H1 (cell line): Measurements from ENCODE around the gene MTRFR. TPM values are rescaled to one million over a fixed set of nuclear protein-coding genes. Genes with fewer than 3 reads are reported as not detected.

Source experiments
- CTCF ChIP-seq, 3 experiments: IDR thresholded peaks; 1 replicate in 2 of 3; 2 replicates in 1 of 3; pipeline versions ENCODE4 v1.5.1 to v1.6.1; 2011; ENCODE audit warnings: low read length in 3 of 3, mild to moderate bottlenecking in 3 of 3, inconsistent platforms in 2 of 3, low read depth in 1 of 3, moderate library complexity in 1 of 3; ENCODE audit not compliant: insufficient read depth in 1 of 3; ENCODE audit errors: control extremely low read depth in 1 of 3
- polyA plus RNA-seq, 7 experiments: library from polyadenylated mRNA; depleted of rRNA in 3 of 7; stranded (reverse) in 5 of 7; unstranded in 2 of 7; fragments of >200 nt in 5 of 7; fragments of 200-250 nt in 2 of 7; gene quantifications; 1 replicate in 5 of 7; 2 replicates in 1 of 7; 4 replicates in 1 of 7; pipeline versions ENCODE4 v1.2.1 to v1.2.3, GENCODE V29; 2011 to 2013; ENCODE audit warnings: missing spikeins in 2 of 7, mixed read lengths in 2 of 7
- total RNA-seq: library from RNA; stranded (reverse); fragmentation: NEBNext Ultra II Directional; extraction: Animal tissue kit (Norgen Biotek cat#: 25700); gene quantifications from 2 replicates; pipeline ENCODE4 v1.2.1, GENCODE V29; 2021

MTRFR gene
- total and polyA plus RNA-seq, 2 of the 8 experiments (the other 6 are each of a cell fraction or from before 2014, with no cell fraction given): 9.2 to 12.9 TPM

- no peak for TF ChIP-seq CTCF (IDR thresholded peaks at IDR 0.05; ENCODE audit: control extremely low read depth in 1 of 3, insufficient read depth in 1 of 3, low read depth in 1 of 3, low read length in 3 of 3)
Measured at GRCh38 chr12:123265851-123266678, 32.8 kb downstream of the MTRFR start (continued).
